Keratinocyte (primary cell): ENCODE results near the gene FADS3. TPM values are rescaled to one million over a fixed set of nuclear protein-coding genes. Genes with fewer than 3 reads are reported as not detected.
A peak's percentile ranks its signal among the peaks of the same experiment; 100 is the strongest.

Source experiments
- DNase-seq: peaks from one replicate; pipeline ENCODE4 v3.0.0-alpha.2; 2011; ENCODE audit warnings: low read depth, missing footprints, low spot score
- FAIRE-seq: peaks from 2 replicates; lab custom pipeline; 2011; peaks lifted over from hg19 to GRCh38; lab: Jason Lieb, UNC
- H2AFZ ChIP-seq: 2 replicates; pipeline ENCODE4 v1.6.0; 2012; ENCODE audit warnings: low read length, control low read depth, inconsistent platforms; ENCODE audit not compliant: control insufficient read depth
- H3K27ac ChIP-seq: 2 replicates; pipeline ENCODE4 v1.5.1; 2011; ENCODE audit warnings: low read length; ENCODE audit not compliant: control insufficient read depth, insufficient read depth
- H3K27me3 ChIP-seq: 3 replicates; pipeline ENCODE4 v1.6.0; 2011; ENCODE audit warnings: low read length; ENCODE audit not compliant: control insufficient read depth, insufficient read depth; ENCODE audit errors: extremely low read depth
- H3K36me3 ChIP-seq, 2 experiments: 2 replicates in 1 of 2; 3 replicates in 1 of 2; pipeline ENCODE4 v1.5.1; 2011; ENCODE audit warnings: low read length in 2 of 2, mild to moderate bottlenecking in 1 of 2; ENCODE audit not compliant: control insufficient read depth in 2 of 2, insufficient read depth in 2 of 2; ENCODE audit errors: extremely low read depth in 1 of 2
- H3K4me1 ChIP-seq: 3 replicates; pipeline ENCODE4 v1.5.1; 2011; ENCODE audit warnings: low read length; ENCODE audit not compliant: control insufficient read depth, insufficient read depth; ENCODE audit errors: extremely low read depth
- H3K4me2 ChIP-seq: 3 replicates; pipeline ENCODE4 v1.6.0; 2011; ENCODE audit warnings: low read depth, low read length; ENCODE audit not compliant: control insufficient read depth, insufficient read depth; ENCODE audit errors: extremely low read depth
- H3K4me3 ChIP-seq, 3 experiments: fragments of 200-600 bp in 1 of 3; sonication (generic) in 1 of 3; 2 replicates in 2 of 3; 3 replicates in 1 of 3; pipeline ENCODE4 v1.5.1; 2011 to 2016; ENCODE audit warnings: low read length in 3 of 3, mild to moderate bottlenecking in 3 of 3, control low read depth in 2 of 3, inconsistent platforms in 1 of 3, low read depth in 1 of 3, mixed read lengths in 1 of 3, mixed run types in 1 of 3, moderate library complexity in 1 of 3; ENCODE audit not compliant: control insufficient read depth in 2 of 3, insufficient read depth in 2 of 3; ENCODE audit errors: extremely low read depth in 1 of 3
- H3K79me2 ChIP-seq: 2 replicates; pipeline ENCODE4 v1.6.0; 2012; ENCODE audit warnings: low read length; ENCODE audit not compliant: control insufficient read depth, insufficient read depth
- H3K9ac ChIP-seq: 3 replicates; pipeline ENCODE4 v1.6.0; 2011; ENCODE audit warnings: low read length; ENCODE audit not compliant: control insufficient read depth, insufficient read depth; ENCODE audit errors: extremely low read depth
- H3K9me1 ChIP-seq: 3 replicates; pipeline ENCODE4 v1.6.0; 2011; ENCODE audit warnings: low read length; ENCODE audit not compliant: control insufficient read depth, insufficient read depth; ENCODE audit errors: extremely low read depth
- H3K9me3 ChIP-seq: 2 replicates; pipeline ENCODE4 v1.5.1; 2012; ENCODE audit warnings: low read depth, low read length; ENCODE audit not compliant: control insufficient read depth
- H4K20me1 ChIP-seq: 3 replicates; pipeline ENCODE4 v1.6.0; 2011; ENCODE audit warnings: low read length; ENCODE audit not compliant: control insufficient read depth, insufficient read depth; ENCODE audit errors: extremely low read depth
- EZH2 ChIP-seq: IDR thresholded peaks from one replicate; pipeline ENCODE4 v1.6.1; 2012; ENCODE audit warnings: inconsistent platforms, mild to moderate bottlenecking, low read length, moderate library complexity
- dilution Hi-C: fragments of 300-500 bp; cut with MboI; formaldehyde crosslinking; loops from one replicate; pipeline ENCODE4 v1.7.0; 2020; ENCODE audit warnings: low sequenced_read_pairs; ENCODE audit not compliant: extremely low pct_ligation_motif_present
- polyA plus RNA-seq, 5 experiments: library from polyadenylated mRNA; depleted of rRNA in 3 of 5; stranded (reverse) in 3 of 5; stranded (forward) in 1 of 5; unstranded in 1 of 5; fragments of >200 nt; gene quantifications; 1 replicate in 1 of 5; 2 replicates in 3 of 5; 3 replicates in 1 of 5; pipeline versions ENCODE4 v1.2.1 to v1.2.3, GENCODE V29; 2011 to 2012; ENCODE audit warnings: missing spikeins in 2 of 5, low read depth in 1 of 5, low replicate concordance in 1 of 5
- TF ChIP-seq, protein P1 (sequence below), 3 experiments: IDR thresholded peaks in 1 of 3; conservative IDR thresholded peaks in 1 of 3; optimal IDR thresholded peaks in 1 of 3; 2 replicates in 2 of 3; 3 replicates in 1 of 3; pipeline versions ENCODE3 to v1.5.1; 2011; ENCODE audit warnings: low read length in 3 of 3, mild to moderate bottlenecking in 3 of 3, moderate library complexity in 2 of 3, control low read depth in 1 of 3, inconsistent platforms in 1 of 3; ENCODE audit not compliant: insufficient read depth in 2 of 3; ENCODE audit errors: extremely low read depth in 1 of 3

The FADS3 gene
- polyA plus RNA-seq, 1 donor (not counting 4 experiments of a cell fraction or from before 2014, with no cell fraction given), result 33.9 TPM

DNA sequence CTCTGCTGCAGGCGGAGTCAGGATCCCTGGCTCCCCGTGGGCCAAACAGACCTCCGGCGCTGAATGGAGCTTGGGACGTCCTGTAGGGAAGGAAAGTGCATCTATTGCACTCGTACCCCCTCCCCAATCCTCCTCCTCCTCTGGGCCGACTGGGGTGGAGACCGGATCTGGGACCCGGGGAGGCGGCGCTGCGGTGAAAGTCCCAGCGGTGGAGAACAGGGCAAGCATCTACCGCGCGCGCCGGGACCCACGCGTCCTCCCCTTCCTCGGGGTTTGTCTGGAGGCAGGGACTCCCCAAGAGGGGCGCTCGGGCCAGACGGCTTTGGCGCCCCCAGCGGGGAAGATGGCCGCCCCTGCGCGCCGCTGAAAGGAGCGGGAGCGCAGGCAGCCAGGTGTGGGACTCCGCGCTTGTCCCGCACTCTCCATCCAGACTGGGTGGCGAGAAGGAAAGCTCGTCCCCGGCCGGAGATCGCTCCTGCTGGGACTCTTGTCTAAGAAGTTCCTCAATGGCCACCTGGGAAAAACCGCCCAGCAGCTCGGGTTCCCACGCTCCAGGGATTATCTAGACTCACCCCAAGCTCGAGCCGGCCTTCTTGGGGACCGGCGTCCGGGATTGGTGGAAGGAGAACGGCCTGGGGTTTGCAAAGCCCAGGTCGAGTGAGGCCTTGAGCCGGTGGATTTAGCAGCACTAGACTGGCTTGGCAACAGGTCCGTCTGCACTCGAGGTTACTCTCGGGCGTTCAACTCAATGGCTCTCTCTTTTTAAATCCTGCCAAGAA is 62.5 kb downstream of the FADS3 start:
- peaks cover 25% of the 10 kb centered on the region for H3K4me1 ChIP-seq
- dilution Hi-C loops, result no loop called here

DNA sequence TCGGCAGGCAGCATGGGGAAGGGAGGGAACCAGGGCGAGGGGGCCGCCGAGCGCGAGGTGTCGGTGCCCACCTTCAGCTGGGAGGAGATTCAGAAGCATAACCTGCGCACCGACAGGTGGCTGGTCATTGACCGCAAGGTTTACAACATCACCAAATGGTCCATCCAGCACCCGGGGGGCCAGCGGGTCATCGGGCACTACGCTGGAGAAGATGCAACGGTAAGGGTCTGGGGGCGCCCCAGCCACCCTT is 63.0 kb downstream of the FADS3 start:
- peaks cover 49% of the 10 kb centered on the region for H3K79me2 ChIP-seq

More for the DNA sequence above, 62.5 kb downstream of the FADS3 start:
- Histone ChIP-seq H2AFZ (peak overlapping the region; percentile 58), H3K9ac (peak overlapping the region; percentile 69), H3K36me3 (peaks cover 3 to 5% of the 10 kb centered on the region in 2 experiments), H3K27me3 (no peaks in the 10 kb centered on the region), H3K27ac (peak overlapping the region; percentile 36), H3K4me3 (peak overlapping the region; percentile 59 to 82 (median 81)), H4K20me1 (peaks cover 5% of the 10 kb centered on the region), H3K9me1 (no peaks in the 10 kb centered on the region), H3K9me3 (no peaks in the 10 kb centered on the region), H3K4me2 (peak overlapping the region; percentile 76), H3K79me2 (peaks cover 55% of the 10 kb centered on the region)
- no peak for TF ChIP-seq EZH2
- TF ChIP-seq, protein P1, sequence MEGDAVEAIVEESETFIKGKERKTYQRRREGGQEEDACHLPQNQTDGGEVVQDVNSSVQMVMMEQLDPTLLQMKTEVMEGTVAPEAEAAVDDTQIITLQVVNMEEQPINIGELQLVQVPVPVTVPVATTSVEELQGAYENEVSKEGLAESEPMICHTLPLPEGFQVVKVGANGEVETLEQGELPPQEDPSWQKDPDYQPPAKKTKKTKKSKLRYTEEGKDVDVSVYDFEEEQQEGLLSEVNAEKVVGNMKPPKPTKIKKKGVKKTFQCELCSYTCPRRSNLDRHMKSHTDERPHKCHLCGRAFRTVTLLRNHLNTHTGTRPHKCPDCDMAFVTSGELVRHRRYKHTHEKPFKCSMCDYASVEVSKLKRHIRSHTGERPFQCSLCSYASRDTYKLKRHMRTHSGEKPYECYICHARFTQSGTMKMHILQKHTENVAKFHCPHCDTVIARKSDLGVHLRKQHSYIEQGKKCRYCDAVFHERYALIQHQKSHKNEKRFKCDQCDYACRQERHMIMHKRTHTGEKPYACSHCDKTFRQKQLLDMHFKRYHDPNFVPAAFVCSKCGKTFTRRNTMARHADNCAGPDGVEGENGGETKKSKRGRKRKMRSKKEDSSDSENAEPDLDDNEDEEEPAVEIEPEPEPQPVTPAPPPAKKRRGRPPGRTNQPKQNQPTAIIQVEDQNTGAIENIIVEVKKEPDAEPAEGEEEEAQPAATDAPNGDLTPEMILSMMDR (optimal IDR thresholded peaks at IDR 0.05 in 1 of 3, IDR thresholded peaks at IDR 0.05 in 1 of 3, conservative IDR thresholded peaks at IDR 0.05 in 1 of 3; ENCODE audit: extremely low read depth in 1 of 3, insufficient read depth in 2 of 3, low read length in 3 of 3), result peak; percentile 30 to 52 (median 44)
- DNase-seq (no peak), FAIRE-seq (no peak)

More for the DNA sequence above, 63.0 kb downstream of the FADS3 start:
- H3K4me3 ChIP-seq, result peak overlapping the region; percentile 59 to 82 (median 81)
- no peaks in the 10 kb centered on the region for H3K27me3 ChIP-seq
- H4K20me1 ChIP-seq, result peaks cover 5% of the 10 kb centered on the region
- H2AFZ ChIP-seq, result peak overlapping the region; percentile 58
- H3K9ac ChIP-seq, result peak overlapping the region; percentile 69
- no peak for TF ChIP-seq EZH2
- TF ChIP-seq, protein P1 (optimal IDR thresholded peaks at IDR 0.05 in 1 of 3, IDR thresholded peaks at IDR 0.05 in 1 of 3, conservative IDR thresholded peaks at IDR 0.05 in 1 of 3; ENCODE audit: extremely low read depth in 1 of 3, insufficient read depth in 2 of 3, low read length in 3 of 3), result no peak
- FAIRE-seq (no peak), DNase-seq (no peak)
- no peaks in the 10 kb centered on the region for H3K9me3 ChIP-seq
- H3K4me1 ChIP-seq, result peaks cover 25% of the 10 kb centered on the region
- dilution Hi-C loops, result no loop called here
- H3K4me2 ChIP-seq, result peak overlapping the region; percentile 76
- H3K9me1 ChIP-seq, result no peaks in the 10 kb centered on the region
- peak overlapping the region; percentile 36 for H3K27ac ChIP-seq
- H3K36me3 ChIP-seq, result peaks cover 3 to 5% of the 10 kb centered on the region in 2 experiments
